Measurements from ENCODE around the gene SHD. TPM values are rescaled to one million over a fixed set of nuclear protein-coding genes. Genes with fewer than 3 reads are reported as not detected.

Gene SHD
- total and polyA plus RNA-seq, 2 of the 4 experiments (the other 2 are of a cell fraction), result not detected

- in situ Hi-C loops (cut with MboI; ENCODE audit: low sequenced_read_pairs) (no loop called here), dilution Hi-C loops (cut with HindIII; ENCODE audit: low sequenced_read_pairs, unreplicated experiment) (no loop called here), intact Hi-C loops (cut with micrococcal nuclease) (no loop called here)
- no peaks in the 10 kb centered on the region for H3K4me1 ChIP-seq (ENCODE audit: control insufficient read depth, insufficient read depth, low read length)
- no peak overlapping the region for H3K4ac ChIP-seq (ENCODE audit: low read depth, low read length)
- no TSS peak for BruUV-seq (replicated peaks)
- H3K18ac ChIP-seq (ENCODE audit: low read depth, low read length), result no peak overlapping the region
- H2BK20ac ChIP-seq (ENCODE audit: low read depth, low read length), result no peak overlapping the region
- no peak overlapping the region for H2BK5ac ChIP-seq (ENCODE audit: low read depth, low read length, poor library complexity, severe bottlenecking)
- no peak overlapping the region for H3K14ac ChIP-seq (replicated peaks; ENCODE audit: low read depth, low read length)
- ATAC-seq (ENCODE audit: low read depth) (no peak), DNase-seq (no peak)
- no peak overlapping the region for H3K27ac ChIP-seq (ENCODE audit: insufficient read depth, low read length)
- H2AK5ac ChIP-seq (ENCODE audit: low read depth, low read length), result no peak overlapping the region
- H3K4me3 ChIP-seq (ENCODE audit: insufficient read depth, low read depth, low read length), result no peak overlapping the region
- no peak overlapping the region for H3K23ac ChIP-seq (ENCODE audit: low read depth, low read length)
- H2AK9ac ChIP-seq (replicated peaks; ENCODE audit: low read depth, low read length, poor library complexity), result no peak overlapping the region
- no peaks in the 10 kb centered on the region; a peak in 1 of 4 replicates for H3K79me1 ChIP-seq (ENCODE audit: low read depth in 1 of 2, low read length in 2 of 2)
- no peak for TF ChIP-seq SMC3 (IDR thresholded peaks at IDR 0.05; ENCODE audit: low read depth, low read length)
- TF ChIP-seq BHLHE40 (IDR thresholded peaks at IDR 0.05; ENCODE audit: low read depth, low read length), result no peak
- no peak for TF ChIP-seq USF2 (IDR thresholded peaks at IDR 0.05; ENCODE audit: low read depth, low read length)
- no peak for TF ChIP-seq RFX5 (IDR thresholded peaks at IDR 0.05; ENCODE audit: low read depth, low read length)
- no peak for TF ChIP-seq FOS (IDR thresholded peaks at IDR 0.05; ENCODE audit: low read depth, low read length)
- no peak for TF ChIP-seq POLR2A (IDR thresholded peaks at IDR 0.05; ENCODE audit: low read depth, low read length)
- TF ChIP-seq MAFK (IDR thresholded peaks at IDR 0.05; ENCODE audit: low read depth, low read length), result no peak
- TF ChIP-seq ELK1 (IDR thresholded peaks at IDR 0.05; ENCODE audit: borderline replicate concordance, low read depth, low read length), result no peak
- TF ChIP-seq CEBPB (IDR thresholded peaks at IDR 0.05; ENCODE audit: low read depth, low read length), result no peak
- no peak for TF ChIP-seq NFE2L2 (IDR thresholded peaks at IDR 0.05; ENCODE audit: low read depth, low read length)
- no peak for TF ChIP-seq RCOR1 (IDR thresholded peaks at IDR 0.05; ENCODE audit: insufficient replicate concordance, low read length)
- no peak for TF ChIP-seq MAZ (IDR thresholded peaks at IDR 0.05; ENCODE audit: borderline replicate concordance, low read depth, low read length)
- no peak for TF ChIP-seq RAD21 (IDR thresholded peaks at IDR 0.05; ENCODE audit: low read length)
- no peak for TF ChIP-seq CHD1 (IDR thresholded peaks at IDR 0.05; ENCODE audit: low read depth, low read length)
- no peak for TF ChIP-seq MXI1 (IDR thresholded peaks at IDR 0.05; ENCODE audit: borderline replicate concordance, low read depth, low read length)
- TF ChIP-seq CTCF (conservative IDR thresholded peaks at IDR 0.05; ENCODE audit: low read depth, low read length), result no peak
- no peak overlapping the region for H3K4me2 ChIP-seq (ENCODE audit: low read depth, low read length)
- no CpG with 5 or more reads among the region's 9 CpGs for WGBS, 2 experiments (ENCODE audit: extremely low coverage in 2 of 2, insufficient read length in 1 of 2)
- no peak overlapping the region for H4K91ac ChIP-seq (ENCODE audit: insufficient read depth, low read depth, low read length)
- no peaks in the 10 kb centered on the region for H3K9me1 ChIP-seq (ENCODE audit: insufficient read depth, low read length)
- H2BK120ac ChIP-seq (ENCODE audit: low read depth, low read length), result no peak overlapping the region
- ChIA-PET CTCF (no interaction called here), POLR2A (ENCODE audit: unreplicated experiment) (no interaction called here)
- H3K56ac ChIP-seq (ENCODE audit: extremely low read depth, insufficient read depth, low read length), result no peak overlapping the region
- H3K9me3 ChIP-seq (ENCODE audit: control insufficient read depth, insufficient read depth, low read length), result peaks cover 3% of the 10 kb centered on the region; the same call in 1 of the 2 replicates
- H3K9ac ChIP-seq (ENCODE audit: low read depth, low read length), result no peak overlapping the region
- H3K27me3 ChIP-seq (ENCODE audit: control insufficient read depth, insufficient read depth, low read length), result no peaks in the 10 kb centered on the region
- no peak overlapping the region for H4K8ac ChIP-seq (ENCODE audit: low read depth in 2 of 2, low read length in 2 of 2)
- H2BK15ac ChIP-seq (ENCODE audit: low read depth, low read length), result no peak overlapping the region
- H4K20me1 ChIP-seq (ENCODE audit: insufficient read depth, low read length), result no peaks in the 10 kb centered on the region
- no peaks in the 10 kb centered on the region; the same call in 1 of the 2 replicates for H3K36me3 ChIP-seq (ENCODE audit: control insufficient read depth, insufficient read depth, low read length)
- no peak overlapping the region for H2AFZ ChIP-seq (replicated peaks; ENCODE audit: low read length, poor library complexity)
- no peak overlapping the region for H4K5ac ChIP-seq (ENCODE audit: low read depth, low read length)
Observed at GRCh38 chr19:4316956-4317355, 37.9 kb downstream of the SHD start.
